Measurements from ENCODE around the gene ABR. TPM values are rescaled to one million over a fixed set of nuclear protein-coding genes. Genes with fewer than 3 reads are reported as not detected.
A peak's percentile ranks its signal among the peaks of the same experiment; 100 is the strongest.
"Not testable (repeated sequence)": the region's sequence is repeated elsewhere in the genome, so short reads cannot be mapped to it uniquely, and the experiment has no call there.

The ABR gene
- total and polyA plus RNA-seq, 7 donors: 30.4 to 146 (median 79.3) TPM

DNA sequence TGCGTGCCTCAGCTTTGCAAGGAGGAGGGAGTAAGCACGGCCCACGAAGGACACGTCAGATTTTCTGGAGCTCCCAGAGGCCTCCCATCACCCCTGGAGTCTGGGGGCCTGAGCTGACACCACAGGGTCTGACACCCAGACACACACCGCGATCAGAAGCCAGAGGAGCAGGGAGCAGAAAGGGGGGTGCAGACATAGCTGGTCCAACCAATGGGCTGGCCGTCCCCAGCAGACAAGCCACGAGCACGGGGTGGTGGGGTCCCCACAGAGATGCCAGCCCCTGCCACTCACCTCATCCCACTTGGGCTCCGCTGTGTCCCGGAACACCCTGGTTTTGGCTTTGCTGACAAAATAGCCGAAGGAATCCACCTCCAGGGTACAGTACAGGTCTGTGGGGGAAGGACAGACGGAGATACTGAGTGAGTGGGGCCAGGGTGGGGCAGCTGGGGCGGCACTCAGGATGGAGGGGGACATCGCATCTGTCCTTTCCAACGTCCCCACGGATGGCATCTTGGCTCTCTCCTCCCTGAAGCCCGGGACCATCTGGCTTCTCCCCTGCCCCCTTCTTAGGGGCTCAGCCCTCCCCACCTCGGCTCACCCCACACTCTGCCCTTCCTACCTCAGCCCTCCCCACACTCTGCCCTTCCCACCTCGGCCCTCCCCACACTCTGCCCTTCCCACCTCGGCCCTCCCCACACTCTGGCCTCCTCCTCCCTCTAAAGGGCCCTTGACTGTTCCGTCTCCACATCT, 129.4 kb downstream of the ABR start:
- no peak for TF ChIP-seq POLR2AphosphoS5 (IDR thresholded peaks at IDR 0.05)
- TF ChIP-seq, protein P1, sequence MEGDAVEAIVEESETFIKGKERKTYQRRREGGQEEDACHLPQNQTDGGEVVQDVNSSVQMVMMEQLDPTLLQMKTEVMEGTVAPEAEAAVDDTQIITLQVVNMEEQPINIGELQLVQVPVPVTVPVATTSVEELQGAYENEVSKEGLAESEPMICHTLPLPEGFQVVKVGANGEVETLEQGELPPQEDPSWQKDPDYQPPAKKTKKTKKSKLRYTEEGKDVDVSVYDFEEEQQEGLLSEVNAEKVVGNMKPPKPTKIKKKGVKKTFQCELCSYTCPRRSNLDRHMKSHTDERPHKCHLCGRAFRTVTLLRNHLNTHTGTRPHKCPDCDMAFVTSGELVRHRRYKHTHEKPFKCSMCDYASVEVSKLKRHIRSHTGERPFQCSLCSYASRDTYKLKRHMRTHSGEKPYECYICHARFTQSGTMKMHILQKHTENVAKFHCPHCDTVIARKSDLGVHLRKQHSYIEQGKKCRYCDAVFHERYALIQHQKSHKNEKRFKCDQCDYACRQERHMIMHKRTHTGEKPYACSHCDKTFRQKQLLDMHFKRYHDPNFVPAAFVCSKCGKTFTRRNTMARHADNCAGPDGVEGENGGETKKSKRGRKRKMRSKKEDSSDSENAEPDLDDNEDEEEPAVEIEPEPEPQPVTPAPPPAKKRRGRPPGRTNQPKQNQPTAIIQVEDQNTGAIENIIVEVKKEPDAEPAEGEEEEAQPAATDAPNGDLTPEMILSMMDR (IDR thresholded peaks at IDR 0.05): no peak
- no peak for TF ChIP-seq POLR2A (IDR thresholded peaks at IDR 0.05)
- TF ChIP-seq EP300 (IDR thresholded peaks at IDR 0.05): no peak
- Histone ChIP-seq H3K36me3 (peaks cover 4 to 34% (median 18%) of the 10 kb centered on the region in 4 donors), H3K27me3 (no peaks in the 10 kb centered on the region), H3K4me1 (peaks cover 0 to 33% (median 27%) of the 10 kb centered on the region in 4 donors), H3K27ac (peak overlapping the region in 1 of 4 donors; percentile 62), H3K9me3 (no peaks in the 10 kb centered on the region), H3K4me3 (no peak overlapping the region)
- intact Hi-C loops (cut with DNase I): loop anchor here (10.0 kb wide), 1 partner anchor 256 kb away; no protein-coding TSS in a partner anchor
- no peak for DNase-seq
- 78 to 89% methylated on average over 22 of the region's 22 CpGs for whole genome bisulfite sequencing, 2 donors

DNA sequence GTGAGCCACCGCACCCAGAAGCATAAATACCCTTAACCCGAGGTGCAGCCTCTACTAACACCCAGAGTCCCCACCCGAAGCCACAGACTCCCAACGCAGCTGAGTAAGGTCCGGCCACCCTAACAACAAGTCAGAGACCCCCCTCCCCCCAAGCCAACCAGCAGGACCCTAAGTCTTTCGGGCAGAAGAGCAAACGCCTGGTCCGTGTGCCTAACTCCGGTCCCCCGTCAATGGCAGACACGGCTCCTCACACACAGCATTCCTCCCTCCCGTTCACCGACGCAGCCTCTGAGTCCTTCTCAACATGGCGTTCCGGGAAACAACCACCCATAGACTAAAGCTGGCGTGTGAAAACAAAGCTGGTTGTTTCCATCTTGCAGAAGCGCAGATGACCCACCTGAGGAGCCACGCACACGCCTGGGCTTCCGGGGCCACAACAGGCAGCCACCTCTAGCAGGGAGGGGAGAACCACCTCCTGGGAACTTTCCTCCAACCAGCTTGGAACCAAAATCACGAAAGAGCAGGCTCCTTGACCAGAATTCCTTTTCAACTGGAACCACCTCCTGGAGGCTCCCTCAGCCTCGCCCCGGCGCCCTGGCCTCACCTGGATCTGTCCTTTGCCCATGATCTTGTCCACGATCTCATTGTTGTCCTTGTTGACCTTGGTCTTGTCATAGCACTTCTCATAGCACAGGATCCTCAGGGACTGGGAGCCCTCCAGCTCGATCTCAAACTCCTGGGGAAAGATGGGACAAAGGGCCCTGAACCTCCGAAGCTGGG, 130.1 kb downstream of the ABR start:
- Histone ChIP-seq H3K36me3 (peaks cover 4 to 29% (median 15%) of the 10 kb centered on the region in 4 donors), H3K9me3 (no peaks in the 10 kb centered on the region), H3K4me3 (no peak overlapping the region), H3K4me1 (peaks cover 0 to 33% (median 27%) of the 10 kb centered on the region in 4 donors), H3K27ac (peak overlapping the region in 2 of 4 donors; percentile 9 to 88), H3K27me3 (no peaks in the 10 kb centered on the region)
- 88 to 94% methylated on average over 28 of the region's 28 CpGs for WGBS, 2 donors
- intact Hi-C loops (cut with DNase I): loop anchor here (10.0 kb wide), 1 partner anchor 255 kb away; no protein-coding TSS in a partner anchor
- TF ChIP-seq POLR2AphosphoS5 (IDR thresholded peaks at IDR 0.05) (no peak), POLR2A (IDR thresholded peaks at IDR 0.05) (no peak), EP300 (IDR thresholded peaks at IDR 0.05) (no peak)
- TF ChIP-seq, protein P1 (IDR thresholded peaks at IDR 0.05): no peak
- DNase-seq: no peak

DNA sequence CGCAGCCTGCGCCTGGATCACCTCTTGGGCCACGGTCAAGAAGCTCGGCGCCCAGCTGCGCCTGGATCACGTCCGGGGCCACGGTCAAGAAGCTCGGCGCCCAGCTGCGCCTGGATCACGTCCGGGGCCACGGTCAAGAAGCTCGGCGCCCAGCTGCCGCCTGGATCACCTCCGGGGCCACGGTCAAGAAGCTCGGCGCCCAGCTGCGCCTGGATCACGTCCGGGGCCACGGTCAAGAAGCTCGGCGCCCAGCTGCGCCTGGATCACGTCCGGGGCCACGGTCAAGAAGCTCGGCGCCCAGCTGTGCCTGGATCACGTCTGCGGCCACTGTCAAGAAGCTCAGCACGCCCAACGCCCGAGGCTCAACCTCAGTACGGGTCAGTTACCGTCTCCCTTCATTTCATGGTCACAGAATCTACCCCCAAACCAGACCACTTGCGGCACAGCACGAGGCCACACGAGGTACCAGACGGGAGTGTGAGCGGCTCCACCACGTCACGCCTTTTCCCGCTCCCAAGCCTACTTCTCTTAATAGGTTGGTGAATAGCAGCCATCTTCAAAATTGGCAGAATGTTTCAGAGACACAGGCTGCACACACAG, 131.2 kb downstream of the ABR start:
- peaks cover 0 to 43% (median 33%) of the 10 kb centered on the region in 4 donors for H3K4me1 ChIP-seq
- WGBS, 2 donors: 95% methylated on average over 49 of the region's 49 CpGs
- DNase-seq; intact Hi-C loops (cut with DNase I); H3K9me3 ChIP-seq; H3K27me3 ChIP-seq; H3K4me3 ChIP-seq: not testable (repeated sequence)
- peak overlapping the region; percentile 80 to 88 (median 84) for H3K27ac ChIP-seq
- H3K36me3 ChIP-seq: peaks cover 2 to 23% (median 9%) of the 10 kb centered on the region in 4 donors

DNA sequence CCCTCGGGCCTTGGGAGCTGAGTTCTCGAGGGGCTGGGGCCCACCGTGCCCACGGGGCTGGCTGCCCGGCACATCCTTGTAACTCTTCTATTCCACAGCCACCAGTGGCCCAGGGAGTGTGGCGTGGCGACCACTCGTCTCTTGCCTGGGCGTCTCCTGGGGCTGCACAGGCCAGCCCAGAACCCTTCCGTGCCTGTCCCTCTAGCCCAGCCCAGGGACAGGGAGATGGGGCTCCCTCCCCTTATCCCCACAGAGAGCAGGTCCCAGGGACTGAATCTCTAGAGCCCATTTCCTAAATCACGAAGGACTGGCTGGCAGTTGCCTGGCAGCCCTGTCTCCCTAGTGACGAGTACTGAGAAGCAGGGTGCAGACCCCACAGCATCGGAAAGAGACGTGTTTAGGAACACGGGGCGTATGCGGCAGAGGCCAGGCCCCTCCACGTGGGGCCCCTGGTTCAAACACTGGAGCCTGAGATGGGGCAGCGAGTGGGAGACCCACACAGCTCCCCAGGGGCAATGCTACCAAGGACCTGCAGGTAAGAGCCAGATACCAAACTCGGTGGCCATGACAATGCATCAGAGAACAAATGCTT, 131.8 kb downstream of the ABR start:
- WGBS, 2 donors: 84 to 89% methylated on average over 20 of the region's 20 CpGs
- peaks cover 0 to 22% (median 6%) of the 10 kb centered on the region in 4 donors for H3K36me3 ChIP-seq
- DNase-seq: no peak
- TF ChIP-seq POLR2AphosphoS5 (IDR thresholded peaks at IDR 0.05) (no peak), EP300 (IDR thresholded peaks at IDR 0.05) (no peak)
- H3K4me3 ChIP-seq: no peak overlapping the region
- H3K27me3 ChIP-seq: no peaks in the 10 kb centered on the region
- H3K27ac ChIP-seq: peak overlapping the region; percentile 80 to 88 (median 84)
- no peaks in the 10 kb centered on the region for H3K9me3 ChIP-seq
- peaks cover 3 to 49% (median 39%) of the 10 kb centered on the region in 4 donors for H3K4me1 ChIP-seq
- intact Hi-C loops (cut with DNase I): loop anchor here (2.0 kb wide), 1 partner anchor 43 kb away; no protein-coding TSS in a partner anchor

DNA sequence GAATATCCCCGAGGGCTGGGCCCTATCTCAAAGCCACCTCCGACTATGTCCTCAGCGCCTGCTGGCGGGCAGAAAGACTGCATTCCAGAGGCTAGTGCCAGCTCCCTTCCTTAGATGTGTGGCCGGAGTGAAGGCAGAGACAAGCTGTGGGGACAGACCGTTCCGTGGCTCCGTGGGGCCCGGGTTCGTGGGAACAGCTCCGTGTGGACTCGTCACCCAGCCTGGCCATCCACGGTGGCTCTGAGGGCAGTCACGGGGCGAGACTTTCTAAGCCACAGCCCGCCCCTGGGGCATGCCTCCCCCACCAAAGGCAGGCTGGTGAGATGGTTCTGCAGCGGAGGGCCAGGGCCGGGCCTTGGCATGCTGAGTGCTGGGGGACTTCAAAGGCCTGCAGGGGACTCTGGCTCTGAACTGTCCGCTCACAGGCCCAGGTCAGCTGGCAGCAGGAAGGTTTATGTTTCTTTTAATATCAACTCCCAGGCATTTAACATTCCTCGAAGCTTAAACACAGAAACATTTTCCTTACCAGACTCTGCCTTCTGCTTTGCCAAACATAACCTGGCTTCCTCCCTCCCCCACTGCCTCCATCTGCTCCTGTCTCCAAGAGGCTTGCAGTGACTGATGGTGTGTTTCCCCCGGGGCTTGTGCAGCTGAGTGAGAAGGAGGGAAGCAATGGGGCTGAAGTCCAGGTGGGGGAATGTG, 132.5 kb downstream of the ABR start:
- Histone ChIP-seq H3K27me3 (no peaks in the 10 kb centered on the region), H3K9me3 (no peaks in the 10 kb centered on the region), H3K4me3 (no peak overlapping the region), H3K4me1 (peaks cover 3 to 52% (median 41%) of the 10 kb centered on the region in 4 donors), H3K36me3 (peaks cover 0 to 22% (median 6%) of the 10 kb centered on the region in 4 donors), H3K27ac (peak overlapping the region; percentile 80 to 88 (median 84))
- WGBS, 2 donors: 86% methylated on average over 21 of the region's 21 CpGs
- DNase-seq: peak; percentile 87
- TF ChIP-seq EP300 (IDR thresholded peaks at IDR 0.05) (peak in 2 of 4 donors; percentile 42 to 74), POLR2A (IDR thresholded peaks at IDR 0.05) (no peak), POLR2AphosphoS5 (IDR thresholded peaks at IDR 0.05) (peak in 3 of 4 donors; percentile 10 to 82 (median 74))
- TF ChIP-seq, protein P1 (IDR thresholded peaks at IDR 0.05): peak; percentile 12 to 72 (median 38)
- intact Hi-C loops (cut with DNase I): loop anchor here (2.0 kb wide), 1 partner anchor 43 kb away; no protein-coding TSS in a partner anchor
